LoVo (cell line): ENCODE results near the gene TUG1.

Experiments
- DNase-seq: peaks from one replicate; pipeline ENCODE4 v3.0.0-alpha.2; 2016; ENCODE audit warnings: low spot score

Gene TUG1

DNA sequence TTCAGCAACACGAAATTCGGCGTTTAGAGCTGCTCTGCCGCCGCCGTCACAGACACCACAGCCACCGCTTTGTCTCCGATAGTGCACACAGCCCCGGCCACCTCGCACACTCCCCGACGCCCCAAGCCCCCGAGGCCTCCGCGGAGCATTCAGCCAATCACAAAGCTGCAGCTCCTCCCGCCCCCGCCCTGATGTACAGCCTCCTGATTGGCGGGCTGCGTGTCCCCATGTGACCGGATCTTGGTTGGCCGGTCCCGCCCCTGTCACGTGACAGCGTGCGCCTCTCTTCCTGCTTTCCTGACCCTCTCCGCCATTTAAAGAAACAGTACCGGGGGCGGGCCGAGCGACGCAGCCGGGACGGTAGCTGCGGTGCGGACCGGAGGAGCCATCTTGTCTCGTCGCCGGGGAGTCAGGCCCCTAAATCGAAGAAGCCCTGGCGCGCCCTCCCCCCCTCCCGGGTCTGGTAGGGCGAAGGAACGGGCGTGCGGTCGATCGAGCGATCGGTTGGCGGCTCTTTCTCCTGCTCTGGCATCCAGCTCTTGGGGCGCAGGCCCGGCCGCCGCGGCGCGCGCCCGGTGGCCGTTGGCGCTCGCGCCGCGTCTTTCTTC, at the start of gene TUG1:
Gene TUG1, plus strand, starts transcription at position 342 of the 608 bp plus-strand sequence.
- DNase-seq = peak; percentile 95

DNA sequence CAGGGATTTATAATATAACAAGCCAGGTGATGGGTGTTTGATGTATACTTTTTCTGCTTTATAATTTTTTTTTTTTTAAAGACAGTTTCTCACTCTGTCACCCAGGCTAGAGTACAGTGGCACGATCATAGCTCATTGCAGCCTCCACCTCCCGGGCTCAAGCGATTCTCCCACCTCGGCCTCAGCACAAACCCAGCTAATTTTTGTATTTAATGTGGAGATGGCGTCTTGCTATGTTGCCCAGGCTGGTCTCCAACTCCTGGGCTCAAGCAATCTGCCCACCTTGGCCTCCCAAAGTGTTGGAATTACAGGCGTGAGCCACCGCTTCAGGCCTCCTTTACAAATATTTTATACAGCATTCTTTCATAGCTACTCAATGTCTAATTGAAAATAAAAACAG, 49.1 kb upstream of the TUG1 start:
- no peak for DNase-seq

DNA sequence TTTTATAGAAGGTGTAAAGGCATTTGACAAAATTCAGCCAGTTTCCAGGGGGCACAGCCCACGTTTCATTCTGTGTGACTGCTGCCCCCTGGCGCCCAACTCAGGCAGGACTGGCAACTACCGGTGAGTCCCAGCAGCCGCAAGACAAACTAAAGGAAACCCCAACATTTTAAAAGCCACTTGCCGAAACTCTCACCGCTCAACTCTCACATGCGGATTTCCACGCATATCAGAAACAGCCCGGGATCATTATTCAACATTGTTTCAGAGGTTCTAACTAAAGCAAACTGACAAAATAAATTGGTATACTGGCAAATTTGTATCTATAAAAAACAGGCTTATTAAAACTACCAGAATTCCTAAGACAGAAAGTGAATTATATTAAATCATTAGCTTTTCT, 48.7 kb upstream of the TUG1 start:
- peak; percentile 64 for DNase-seq

DNA sequence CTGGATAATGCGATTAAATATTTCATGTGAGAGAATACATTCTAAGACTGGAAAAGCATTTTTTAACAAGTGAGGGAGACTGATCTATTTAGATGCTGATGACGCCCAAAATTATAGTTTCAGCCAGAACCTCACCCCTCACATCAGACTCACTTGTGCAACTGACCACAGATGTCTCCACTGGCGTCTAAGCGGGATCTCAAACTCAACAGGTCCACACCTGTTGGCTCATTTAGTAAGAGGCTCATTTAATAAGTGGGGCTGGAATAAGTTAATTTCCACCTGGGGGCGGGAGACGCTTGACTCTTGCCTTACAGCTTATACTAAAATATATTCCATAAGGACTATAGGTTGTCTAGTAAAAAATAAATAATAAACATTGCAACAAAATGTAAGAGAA, 48.0 kb upstream of the TUG1 start:
- no peak for DNase-seq

DNA sequence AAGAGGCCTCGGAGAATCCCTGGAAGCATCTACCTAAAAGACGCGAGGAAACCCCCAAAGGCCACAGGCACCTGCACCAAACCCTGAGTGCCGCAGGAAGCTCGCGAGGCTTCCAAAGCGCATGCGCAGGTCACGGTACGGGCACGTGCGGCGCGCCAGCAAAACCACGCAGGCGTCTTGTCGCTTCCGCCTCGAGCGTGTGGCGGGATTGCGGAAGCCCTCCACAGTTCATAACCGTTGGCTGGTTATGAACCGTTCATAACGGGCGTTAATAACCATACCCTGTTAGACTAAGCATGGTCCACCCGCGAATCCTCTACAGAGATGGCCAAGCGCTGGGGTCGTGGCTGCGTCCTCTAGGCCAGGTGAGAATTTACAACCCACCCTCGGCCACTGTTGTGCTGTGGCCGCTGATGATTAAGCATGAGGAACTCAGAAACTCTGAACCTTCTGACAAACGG, 46.9 kb upstream of the TUG1 start:
- DNase-seq = no peak

DNA sequence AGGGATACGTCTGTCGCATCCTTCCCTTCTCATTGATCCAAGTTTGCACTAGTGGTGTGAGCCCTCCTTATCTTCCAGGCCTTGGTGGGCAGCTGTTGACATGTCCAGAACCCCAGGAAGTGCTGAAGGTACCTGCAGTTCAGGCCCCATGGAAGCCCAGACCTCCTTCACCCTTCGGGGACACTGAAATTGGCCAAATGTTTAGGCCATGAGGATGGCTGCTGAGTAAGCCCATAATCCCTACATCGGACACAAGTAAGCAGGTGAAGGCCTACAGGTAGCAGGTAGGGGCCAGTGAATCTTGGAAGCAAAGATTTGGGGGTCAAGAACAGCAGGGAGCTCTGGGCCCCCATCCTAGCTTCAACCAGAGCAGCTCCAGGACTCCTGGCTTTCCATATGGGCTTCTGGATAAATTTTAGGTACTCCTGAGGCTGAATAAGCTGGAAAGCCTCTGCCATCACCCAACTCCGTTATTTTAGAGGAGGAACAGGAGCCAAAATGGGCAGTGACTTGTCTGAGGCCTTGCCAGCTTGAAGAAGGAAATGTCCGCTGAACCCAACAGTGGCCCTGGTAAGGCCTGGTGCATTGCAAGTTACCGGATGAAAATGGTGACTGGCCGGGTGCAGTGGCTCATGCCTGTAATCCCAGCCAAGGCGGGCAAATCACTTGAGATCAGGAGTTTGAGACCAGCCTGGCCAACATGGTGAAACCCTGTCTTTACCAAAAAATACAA, 45.7 kb upstream of the TUG1 start:
- DNase-seq = no peak

DNA sequence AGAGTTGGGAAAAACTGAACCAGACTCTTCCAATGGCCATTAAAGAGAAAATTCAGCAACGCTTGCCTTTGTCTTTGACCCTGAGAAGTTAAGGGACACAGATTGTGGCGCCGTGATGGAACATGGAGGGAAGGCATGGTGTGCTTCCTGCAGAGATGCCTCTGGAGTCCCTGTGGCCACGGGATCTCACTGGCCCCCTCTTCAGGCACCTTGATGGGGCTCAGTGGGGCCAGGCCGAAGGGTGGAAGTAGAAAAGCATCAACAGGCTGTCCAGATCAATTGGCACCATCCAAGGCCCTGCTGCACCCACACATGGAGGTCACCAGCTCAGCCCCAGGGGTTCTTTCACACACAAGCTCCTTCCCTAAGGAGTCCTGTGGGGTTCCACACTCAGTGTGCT, 43.4 kb upstream of the TUG1 start:
- DNase-seq = no peak

DNA sequence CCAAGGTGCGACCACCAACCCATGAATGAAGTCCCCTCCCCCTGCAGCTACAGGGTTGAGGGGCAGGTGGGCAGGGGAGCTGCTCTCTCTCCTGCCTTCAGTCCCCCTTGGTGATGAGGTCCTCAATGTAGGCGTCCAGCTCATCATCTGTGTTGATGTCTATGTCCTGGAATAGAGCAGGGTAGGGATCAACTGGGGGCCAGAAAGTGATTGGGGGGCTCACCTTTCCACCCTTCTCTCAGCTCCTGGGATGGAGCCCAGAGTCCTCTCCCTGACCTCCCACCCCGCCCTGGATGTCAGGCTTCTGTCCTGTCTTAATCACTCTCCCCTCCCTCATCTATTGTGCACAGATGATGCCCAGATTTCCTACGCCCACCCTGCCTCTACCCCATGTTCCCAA, 42.4 kb upstream of the TUG1 start:
- DNase-seq = no peak

DNA sequence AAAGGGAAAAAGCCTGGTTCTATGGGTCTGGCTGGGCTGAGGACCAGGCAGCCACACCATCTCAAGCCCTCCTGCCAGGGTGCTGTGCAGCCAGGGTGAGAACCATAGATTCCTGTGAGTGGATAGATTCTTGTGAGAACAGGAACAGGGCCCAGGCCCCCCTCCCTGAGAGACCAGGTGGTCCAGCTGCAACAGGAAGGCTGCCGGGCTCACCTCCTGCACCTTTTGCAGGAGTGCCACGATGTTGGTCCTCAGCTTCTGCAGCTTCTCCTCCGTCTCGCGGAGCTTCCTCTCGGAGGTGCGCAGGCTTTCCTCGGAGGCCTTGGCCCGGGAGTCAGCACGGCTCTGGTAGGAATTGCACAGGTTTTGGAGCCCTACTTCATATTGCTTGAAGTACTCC, 41.3 kb upstream of the TUG1 start:
- DNase-seq = no peak

DNA sequence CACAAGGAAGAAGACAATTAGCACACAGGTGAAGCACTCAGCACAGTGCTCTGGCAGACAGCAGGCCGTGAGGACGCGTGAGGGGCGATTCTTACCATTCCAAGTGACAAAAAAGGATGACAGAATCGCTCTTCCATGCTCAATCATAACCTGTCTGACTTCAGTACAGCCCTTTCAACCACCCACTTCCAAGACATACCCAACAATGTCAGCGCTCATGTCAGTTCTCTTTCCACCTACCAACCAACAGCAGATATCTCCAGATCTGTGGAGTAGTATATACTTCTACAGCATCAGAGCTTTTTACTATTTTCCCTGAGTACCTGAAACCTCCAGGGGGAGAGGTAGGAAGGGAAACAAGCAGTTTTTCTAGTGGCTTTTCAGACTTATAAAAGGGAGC, 40.7 kb upstream of the TUG1 start:
- no peak for DNase-seq

DNA sequence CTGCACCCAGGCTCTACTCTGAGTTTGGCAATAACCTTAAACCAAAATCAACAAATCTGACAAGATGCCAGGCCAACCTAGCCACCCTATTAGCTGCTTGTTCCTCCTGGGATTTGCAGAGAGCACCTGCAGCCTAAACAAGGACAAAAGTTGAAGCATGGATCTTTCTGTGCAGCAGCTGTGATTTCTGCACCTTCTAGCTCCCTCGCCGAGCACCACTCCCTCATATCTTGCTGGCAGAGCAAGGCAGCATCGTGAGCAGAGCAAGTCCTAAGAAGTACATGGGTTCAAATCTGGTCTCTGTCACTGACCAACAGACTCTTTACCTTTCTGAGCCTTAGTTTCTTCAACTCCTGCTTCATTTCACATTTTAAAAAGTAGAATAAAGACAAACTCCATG, 38.8 kb upstream of the TUG1 start:
- no peak for DNase-seq

DNA sequence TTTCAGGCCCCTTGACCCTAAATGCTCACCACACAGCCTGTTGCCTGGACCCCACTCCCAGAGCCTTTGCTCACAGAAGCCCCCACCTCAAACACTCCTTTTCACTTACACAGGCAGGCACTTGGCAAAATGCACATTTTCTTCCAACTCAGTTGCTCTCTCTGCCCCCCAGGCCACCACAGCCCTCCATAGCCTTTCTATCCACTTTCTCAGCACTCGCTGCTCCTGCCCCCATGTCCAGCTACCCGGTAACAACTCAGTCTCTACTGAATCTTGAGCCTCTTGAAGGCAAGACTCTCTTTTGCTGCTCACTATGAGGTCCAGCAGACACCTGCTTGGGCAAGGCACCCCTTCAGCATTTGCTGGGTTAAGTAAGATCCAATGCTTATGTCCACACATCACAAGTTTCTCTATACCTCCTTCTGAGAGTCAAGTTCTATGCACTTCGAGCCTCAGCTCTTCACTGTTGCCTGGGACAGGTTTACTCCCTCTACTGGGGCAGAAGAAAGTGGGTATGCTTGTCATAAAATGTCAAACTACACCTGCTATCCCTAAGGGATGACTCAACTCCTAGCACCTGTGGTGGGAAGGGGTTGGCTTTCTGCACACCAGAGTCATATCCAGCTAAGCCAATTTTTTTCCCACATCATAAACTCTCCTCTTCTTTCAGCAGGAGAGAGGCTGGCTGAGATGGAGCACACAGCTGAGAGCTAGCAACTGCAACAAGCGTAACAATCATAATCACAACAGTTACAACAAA, 37.3 kb upstream of the TUG1 start:
- no peak for DNase-seq

DNA sequence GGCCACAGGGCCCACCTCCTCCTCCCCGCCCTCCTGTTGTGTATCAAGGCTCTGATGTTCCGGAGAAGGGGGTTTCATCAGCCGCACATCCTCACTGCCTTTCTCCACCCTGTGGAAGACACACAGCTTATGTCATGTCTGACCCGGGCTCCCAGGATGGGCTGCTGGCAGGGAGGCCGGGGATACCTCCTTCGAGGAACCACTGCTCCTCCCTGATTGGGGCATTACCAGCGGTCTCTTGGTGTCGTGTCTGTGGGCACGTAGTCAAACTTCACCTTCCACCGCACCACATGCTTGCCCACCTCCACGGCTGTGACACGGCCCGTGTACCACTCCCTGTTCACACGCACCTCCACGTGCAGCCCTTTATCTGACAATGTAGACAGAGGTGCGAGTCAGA, 36.4 kb upstream of the TUG1 start:
- no peak for DNase-seq

DNA sequence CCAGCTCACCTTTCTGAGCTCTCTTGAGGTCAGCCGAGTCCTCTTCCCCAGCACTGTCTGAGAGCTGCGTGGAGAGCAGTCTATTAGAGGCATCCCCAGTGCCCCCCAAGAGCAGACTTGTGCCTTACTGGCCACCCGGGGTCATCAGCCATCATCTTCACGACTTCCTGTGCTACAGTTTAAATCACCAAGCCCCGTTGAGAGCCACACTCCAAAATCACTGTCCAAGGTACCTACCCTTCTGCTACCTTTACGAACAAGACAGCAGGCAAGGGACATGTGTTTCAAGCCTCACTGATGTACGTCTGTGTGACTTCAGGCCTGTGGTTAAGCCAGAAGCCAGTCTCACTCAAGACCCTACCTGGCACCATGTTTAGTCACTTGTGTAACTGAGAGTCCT, 35.6 kb upstream of the TUG1 start:
- DNase-seq = no peak

DNA sequence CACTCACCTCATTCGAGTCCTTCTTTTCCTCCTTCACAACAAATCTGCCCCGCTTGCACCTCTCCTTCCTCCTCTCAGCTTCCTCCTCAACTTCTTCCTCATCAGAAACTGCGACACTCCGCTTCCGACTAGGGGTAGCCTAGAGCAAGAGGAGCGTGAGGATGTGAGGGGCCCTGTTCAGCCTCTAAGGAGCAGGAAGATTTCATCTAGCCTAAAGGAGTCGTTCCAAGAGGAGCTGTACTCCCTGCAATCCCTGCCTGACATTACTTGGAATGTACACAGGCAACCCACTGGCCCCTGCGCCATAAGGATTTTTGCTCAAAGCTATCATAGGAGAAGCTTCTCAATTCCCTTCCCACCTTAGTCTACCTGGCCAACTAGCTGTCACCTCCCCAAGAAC, 35.0 kb upstream of the TUG1 start:
- DNase-seq = no peak

DNA sequence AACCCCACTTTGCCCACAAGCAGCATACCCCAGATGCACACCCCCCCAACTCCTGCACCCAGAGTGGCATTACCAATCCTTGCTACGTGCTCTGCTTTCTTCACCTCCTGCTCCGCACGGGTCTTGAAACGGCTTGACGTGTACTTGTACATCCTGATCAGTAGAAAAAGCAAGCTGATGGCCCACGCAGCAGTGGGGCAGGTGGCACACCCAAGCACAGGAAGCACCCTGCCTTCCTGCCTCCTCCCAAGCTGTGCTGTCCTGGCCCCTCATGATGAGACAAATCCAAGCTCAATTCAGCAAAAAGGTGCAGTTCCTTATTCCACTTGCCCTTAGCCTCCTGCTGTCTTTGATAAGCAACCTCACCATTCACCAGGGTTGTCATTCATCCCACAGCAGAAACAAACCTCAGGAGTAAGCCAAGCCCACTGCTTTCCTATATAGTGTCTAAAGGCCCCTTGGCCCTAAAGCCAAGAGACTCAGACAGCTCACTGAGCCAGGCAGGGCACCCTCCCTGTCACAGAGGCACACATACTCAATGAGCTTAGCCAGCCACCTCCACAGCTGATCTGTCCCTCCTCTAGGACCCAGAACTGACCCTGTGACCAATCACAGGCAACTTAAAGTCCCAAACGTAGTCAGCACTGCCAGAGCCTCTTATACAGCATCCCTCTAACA, 28.2 kb upstream of the TUG1 start:
- DNase-seq = no peak

DNA sequence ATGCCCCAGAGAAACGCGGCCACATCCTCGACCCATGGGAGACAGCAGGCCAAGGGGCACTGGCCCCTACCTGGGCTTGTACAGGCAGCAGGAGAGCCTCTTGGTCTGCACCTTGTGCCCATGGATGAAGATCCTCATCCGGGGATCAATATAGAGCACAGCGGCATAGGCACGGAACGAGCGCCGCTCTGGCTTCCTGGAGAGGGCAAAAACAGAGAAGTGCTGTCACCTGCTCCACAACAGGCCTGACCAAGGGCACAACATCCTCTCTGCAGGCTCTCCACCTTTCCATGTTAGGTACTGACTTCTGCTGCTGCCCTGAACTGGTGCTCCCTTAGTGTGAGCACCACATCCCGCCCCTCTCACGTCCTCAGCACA, 27.7 kb upstream of the TUG1 start:
- DNase-seq = no peak

DNA sequence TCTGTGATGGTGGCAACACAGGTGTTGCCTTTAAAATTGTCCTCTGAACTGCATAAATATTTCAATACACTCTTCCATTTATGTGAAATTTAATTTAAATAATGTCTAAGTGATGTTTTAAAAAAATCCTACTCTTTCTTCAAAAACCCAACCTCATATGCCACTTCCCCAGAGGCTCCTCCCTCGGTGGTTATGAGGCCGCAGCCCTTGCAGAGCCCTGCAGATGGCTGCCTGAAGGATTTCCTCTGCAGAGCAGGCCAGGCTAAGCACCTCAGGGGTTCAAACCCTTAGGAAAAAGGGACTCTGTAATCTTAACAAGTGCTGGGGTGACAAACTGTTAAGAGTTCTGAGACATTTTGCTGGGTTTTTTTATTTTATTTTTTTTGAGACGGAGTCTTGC, 25.7 kb upstream of the TUG1 start:
- no peak for DNase-seq

DNA sequence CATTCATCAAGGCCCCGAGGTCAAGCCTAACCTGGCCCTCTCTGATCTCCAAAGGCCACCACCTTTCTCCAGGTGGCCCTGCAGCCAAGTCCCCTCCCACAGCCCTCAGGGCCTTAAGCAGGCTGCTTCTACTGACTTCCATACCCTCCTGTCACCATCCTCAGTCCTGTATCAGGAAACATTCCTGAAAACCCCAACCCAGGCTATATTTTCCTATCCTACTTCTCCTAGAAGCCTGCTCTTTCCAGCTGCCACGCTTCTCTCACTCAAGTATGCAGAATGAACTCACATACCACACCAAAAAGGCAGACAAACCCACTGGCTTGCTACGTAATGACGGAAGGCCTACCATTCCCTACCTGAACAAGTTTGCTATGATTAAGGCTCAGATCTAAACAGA, 24.1 kb upstream of the TUG1 start:
- DNase-seq = no peak

DNA sequence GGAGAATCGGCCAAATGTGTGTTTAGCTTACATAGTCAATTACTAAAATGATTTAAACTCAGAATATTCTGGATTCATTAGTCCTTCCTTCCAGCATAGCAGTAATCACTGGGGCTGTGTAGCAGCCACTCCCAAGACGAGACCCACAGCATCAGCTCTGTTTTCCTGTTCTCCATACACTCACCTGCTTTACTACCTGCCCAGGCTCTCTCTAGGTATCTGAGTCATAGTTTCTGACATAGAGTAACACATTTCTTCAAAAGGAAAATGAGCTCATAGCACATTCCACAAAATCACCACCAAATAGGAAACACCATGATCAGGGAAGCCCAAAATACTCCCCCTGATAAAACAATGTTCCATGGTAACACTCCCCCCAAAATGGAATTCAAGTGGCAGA, 23.4 kb upstream of the TUG1 start:
- no peak for DNase-seq

DNA sequence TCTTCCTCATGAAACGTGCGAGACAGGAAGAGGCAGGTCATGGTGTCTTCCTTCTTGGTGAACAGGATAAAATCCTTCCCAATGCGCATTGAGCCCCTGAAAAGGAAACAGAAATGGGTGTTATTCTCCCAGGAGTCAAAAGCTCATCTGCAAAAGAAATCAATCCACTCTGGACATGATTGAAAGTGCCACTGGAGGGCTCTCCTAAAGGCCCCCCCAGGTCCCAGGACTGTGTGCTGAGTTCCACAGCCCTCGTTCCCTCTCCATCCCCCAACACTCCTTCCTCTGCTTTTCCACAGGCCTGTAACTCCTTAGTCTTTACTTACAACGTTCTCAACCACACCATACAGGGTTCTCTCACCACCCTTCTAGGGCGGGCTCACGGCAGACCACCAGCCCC, 22.7 kb upstream of the TUG1 start:
- no peak for DNase-seq

DNA sequence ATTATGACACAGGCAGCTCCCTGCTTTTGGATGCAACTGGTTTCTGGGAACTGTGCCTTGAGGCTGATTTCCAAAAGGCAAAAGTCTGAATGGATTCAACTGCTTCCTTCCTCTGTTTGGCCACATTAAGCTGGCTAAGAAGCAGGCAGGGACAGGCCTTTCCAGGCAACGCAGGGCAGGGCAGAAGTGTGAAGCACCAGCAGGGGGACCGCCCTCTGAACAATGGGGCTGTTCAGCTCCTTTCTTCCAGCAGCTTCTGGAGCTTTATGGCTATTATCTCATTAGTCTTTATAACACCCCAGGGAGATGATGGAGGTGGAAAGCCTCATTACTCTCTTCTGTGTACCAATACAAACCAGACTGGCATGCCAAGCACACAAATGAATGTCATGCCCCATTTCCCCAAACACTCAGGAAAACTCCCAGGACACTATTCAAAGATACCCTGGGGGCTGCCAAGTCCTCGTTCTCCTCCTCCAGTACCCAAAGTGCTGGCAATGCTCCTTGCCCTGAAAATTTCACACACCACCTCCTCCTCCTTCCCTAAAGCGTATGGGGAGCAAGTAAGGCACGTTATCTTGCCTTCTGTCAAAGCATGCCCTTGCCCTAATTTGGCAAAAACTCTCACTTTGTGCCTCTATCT, 21.8 kb upstream of the TUG1 start:
- no peak for DNase-seq
